IgD-negative memory B cell (primary cell): ENCODE measurements around the gene UVRAG. TPM values are rescaled to one million over a fixed set of nuclear protein-coding genes. Genes with fewer than 3 reads are reported as not detected.

ENCODE experiments used
- H3K27ac Mint-ChIP-seq, 3 donors: one replicate each; pipeline ENCODE4 v1.8.0; 2020 to 2022; ENCODE audit warnings: mild to moderate bottlenecking in 3 of 3, mixed read lengths in 3 of 3, moderate library complexity in 1 of 3
- H3K27me3 Mint-ChIP-seq: one replicate; pipeline ENCODE4 v1.8.0; 2021; ENCODE audit warnings: mixed read lengths
- H3K36me3 Mint-ChIP-seq: one replicate; pipeline ENCODE4 v1.8.0; 2020; ENCODE audit warnings: mild to moderate bottlenecking, mixed read lengths
- H3K4me1 Mint-ChIP-seq, 3 donors: one replicate each; pipeline ENCODE4 v1.8.0; 2020 to 2022; ENCODE audit warnings: mixed read lengths in 3 of 3, mild to moderate bottlenecking in 1 of 3
- H3K4me3 Mint-ChIP-seq, 4 donors: one replicate each; pipeline ENCODE4 v1.8.0; 2020 to 2022; ENCODE audit warnings: mild to moderate bottlenecking in 4 of 4, mixed read lengths in 4 of 4, moderate library complexity in 3 of 4
- H3K9me3 Mint-ChIP-seq, 3 donors: one replicate each; pipeline ENCODE4 v1.8.0; 2020 to 2021; ENCODE audit warnings: mixed read lengths in 3 of 3, mild to moderate bottlenecking in 1 of 3
- polyA plus RNA-seq: library from polyadenylated mRNA; unstranded; fragments of 300-500 nt; fragmentation: Illumina TruSeq; gene quantifications from one replicate; pipeline ENCODE4 v1.2.3, GENCODE V29; 2021

The UVRAG gene
- polyA plus RNA-seq, 1 donor from 2014 or later, result 79.9 TPM

GRCh38 chr11:76151556-76152085 lies 336.6 kb downstream of the UVRAG start:
- peaks cover 3% of the 10 kb centered on the region for H3K36me3 Mint-ChIP-seq
- H3K9me3 Mint-ChIP-seq, result no peaks in the 10 kb centered on the region
- peaks cover 19 to 24% (median 20%) of the 10 kb centered on the region in 3 donors for H3K4me1 Mint-ChIP-seq
- H3K27ac Mint-ChIP-seq, result peak overlapping the region in 1 of 3 donors; percentile 83
- no peaks in the 10 kb centered on the region for H3K27me3 Mint-ChIP-seq
- H3K4me3 Mint-ChIP-seq, result peak overlapping the region in 3 of 4 donors; percentile 30 to 95 (median 90)

- peak overlapping the region; percentile 69 to 95 (median 83) for H3K4me3 Mint-ChIP-seq
- H3K36me3 Mint-ChIP-seq, result peaks cover 5% of the 10 kb centered on the region
- H3K9me3 Mint-ChIP-seq, result no peaks in the 10 kb centered on the region
- peaks cover 19 to 24% (median 20%) of the 10 kb centered on the region in 3 donors for H3K4me1 Mint-ChIP-seq
- no peaks in the 10 kb centered on the region for H3K27me3 Mint-ChIP-seq
- peak overlapping the region in 2 of 3 donors; percentile 40 to 83 for H3K27ac Mint-ChIP-seq
These were observed 337.2 kb downstream of the UVRAG start for GRCh38 chr11:76152086-76152681.

GRCh38 chr11:76152741-76153570 lies 337.9 kb downstream of the UVRAG start:
- Mint-ChIP-seq H3K4me3 (peak overlapping the region; percentile 69 to 95 (median 83)), H3K27ac (peak overlapping the region in 2 of 3 donors; percentile 83 to 91), H3K27me3 (no peaks in the 10 kb centered on the region), H3K4me1 (peaks cover 19 to 24% (median 20%) of the 10 kb centered on the region in 3 donors), H3K36me3 (peaks cover 5% of the 10 kb centered on the region), H3K9me3 (peaks cover 0 to 1% (median 0%) of the 10 kb centered on the region in 3 donors)

- H3K9me3 Mint-ChIP-seq, result peaks cover 0 to 2% (median 0%) of the 10 kb centered on the region in 3 donors
- no peaks in the 10 kb centered on the region for H3K27me3 Mint-ChIP-seq
- peaks cover 19 to 24% (median 20%) of the 10 kb centered on the region in 3 donors for H3K4me1 Mint-ChIP-seq
- H3K4me3 Mint-ChIP-seq, result peak overlapping the region in 3 of 4 donors; percentile 51 to 76 (median 69)
- peaks cover 5% of the 10 kb centered on the region for H3K36me3 Mint-ChIP-seq
- peak overlapping the region in 2 of 3 donors; percentile 83 to 91 for H3K27ac Mint-ChIP-seq
These were observed 338.5 kb downstream of the UVRAG start for GRCh38 chr11:76153571-76153923.

GRCh38 chr11:76155500-76156227 lies 340.7 kb downstream of the UVRAG start:
- Mint-ChIP-seq H3K27ac (peak overlapping the region in 1 of 3 donors; percentile 32), H3K36me3 (peaks cover 5% of the 10 kb centered on the region), H3K27me3 (no peaks in the 10 kb centered on the region), H3K9me3 (peaks cover 0 to 2% (median 0%) of the 10 kb centered on the region in 3 donors), H3K4me1 (peaks cover 19 to 21% (median 20%) of the 10 kb centered on the region in 3 donors), H3K4me3 (no peak overlapping the region)

- peaks cover 5% of the 10 kb centered on the region for H3K36me3 Mint-ChIP-seq
- peaks cover 18 to 19% (median 18%) of the 10 kb centered on the region in 3 donors for H3K4me1 Mint-ChIP-seq
- H3K9me3 Mint-ChIP-seq, result peaks cover 0 to 2% (median 0%) of the 10 kb centered on the region in 3 donors
- H3K27ac Mint-ChIP-seq, result no peak overlapping the region
- no peaks in the 10 kb centered on the region for H3K27me3 Mint-ChIP-seq
- no peak overlapping the region for H3K4me3 Mint-ChIP-seq
These were observed 342.0 kb downstream of the UVRAG start for GRCh38 chr11:76156971-76157427.

- Mint-ChIP-seq H3K4me1 (peaks cover 9 to 10% (median 10%) of the 10 kb centered on the region in 3 donors), H3K4me3 (no peak overlapping the region), H3K9me3 (peaks cover 0 to 2% (median 0%) of the 10 kb centered on the region in 3 donors), H3K36me3 (peaks cover 7% of the 10 kb centered on the region), H3K27ac (peak overlapping the region in 1 of 3 donors; percentile 13), H3K27me3 (no peaks in the 10 kb centered on the region)
These were observed 342.9 kb downstream of the UVRAG start for GRCh38 chr11:76157891-76158290.

- Mint-ChIP-seq H3K4me3 (no peak overlapping the region), H3K9me3 (peaks cover 0 to 2% (median 0%) of the 10 kb centered on the region in 3 donors), H3K27ac (peak overlapping the region in 1 of 3 donors; percentile 13), H3K4me1 (peaks cover 1 to 2% (median 2%) of the 10 kb centered on the region in 3 donors), H3K27me3 (peaks cover 3% of the 10 kb centered on the region), H3K36me3 (peaks cover 5% of the 10 kb centered on the region)
These were observed 343.6 kb downstream of the UVRAG start for GRCh38 chr11:76158394-76159302.

- Mint-ChIP-seq H3K4me1 (no peaks in the 10 kb centered on the region), H3K27ac (no peak overlapping the region), H3K9me3 (peaks cover 0 to 2% (median 0%) of the 10 kb centered on the region in 3 donors), H3K4me3 (peak overlapping the region in 1 of 4 donors; percentile 65), H3K27me3 (peaks cover 5% of the 10 kb centered on the region), H3K36me3 (peaks cover 5% of the 10 kb centered on the region)
These were observed 344.4 kb downstream of the UVRAG start for GRCh38 chr11:76159303-76159937.

- Mint-ChIP-seq H3K4me1 (no peaks in the 10 kb centered on the region), H3K9me3 (peaks cover 0 to 2% (median 0%) of the 10 kb centered on the region in 3 donors), H3K4me3 (peak overlapping the region in 1 of 4 donors; percentile 65), H3K27me3 (peaks cover 5% of the 10 kb centered on the region), H3K27ac (no peak overlapping the region), H3K36me3 (peaks cover 5% of the 10 kb centered on the region)
These were observed 345.1 kb downstream of the UVRAG start for GRCh38 chr11:76159983-76160661.

- Mint-ChIP-seq H3K4me1 (no peaks in the 10 kb centered on the region), H3K9me3 (peaks cover 0 to 2% (median 0%) of the 10 kb centered on the region in 3 donors), H3K36me3 (peaks cover 5% of the 10 kb centered on the region), H3K27me3 (peaks cover 5% of the 10 kb centered on the region), H3K4me3 (no peak overlapping the region), H3K27ac (no peak overlapping the region)
These were observed 345.8 kb downstream of the UVRAG start for GRCh38 chr11:76160856-76161255.

- peaks cover 0 to 2% (median 0%) of the 10 kb centered on the region in 3 donors for H3K9me3 Mint-ChIP-seq
- peaks cover 5% of the 10 kb centered on the region for H3K36me3 Mint-ChIP-seq
- H3K27ac Mint-ChIP-seq, result no peak overlapping the region
- peaks cover 5% of the 10 kb centered on the region for H3K27me3 Mint-ChIP-seq
- no peaks in the 10 kb centered on the region for H3K4me1 Mint-ChIP-seq
- no peak overlapping the region for H3K4me3 Mint-ChIP-seq
These were observed 346.4 kb downstream of the UVRAG start for GRCh38 chr11:76161261-76161961.
